HEK293T (cell line): ENCODE results near the gene RNF187.

ENCODE experiments used
- CTCF ChIA-PET: fragments of 350-600 bp; formaldehyde crosslinking; extraction: SDS; loops from one replicate; lab custom pipeline; 2021; ENCODE audit warnings: antibody characterized with exemption, inconsistent platforms; lab: Yijun Ruan, JAX
- POLR2A ChIA-PET: fragments of 350-600 bp; formaldehyde crosslinking; extraction: SDS; loops from one replicate; lab custom pipeline; 2020; ENCODE audit warnings: antibody characterized with exemption, inconsistent platforms; lab: Yijun Ruan, JAX
- DNase-seq: peaks from one replicate; pipeline ENCODE4 v3.0.0; 2012; ENCODE audit warnings: mixed read lengths; ENCODE audit errors: extremely low spot score
- ARNT ChIP-seq: fragments of 450-650 bp; IDR thresholded peaks from 2 replicates; pipeline ENCODE4 v1.6.1; 2017; ENCODE audit warnings: mild to moderate bottlenecking
- BHLHE40 ChIP-seq: fragments of 450-650 bp; IDR thresholded peaks from 2 replicates; pipeline ENCODE4 v1.6.1; 2016; ENCODE audit warnings: mild to moderate bottlenecking, moderate library complexity, borderline replicate concordance
- CTBP1 ChIP-seq: fragments of 450-650 bp; IDR thresholded peaks from 2 replicates; pipeline ENCODE4 v1.6.1; 2016; ENCODE audit warnings: borderline replicate concordance
- ELF4 ChIP-seq: fragments of 450-650 bp; IDR thresholded peaks from 2 replicates; pipeline ENCODE4 v1.6.1; 2017; ENCODE audit warnings: antibody characterized with exemption
- FOXA1 ChIP-seq: fragments of 450-650 bp; IDR thresholded peaks from 2 replicates; pipeline ENCODE4 v1.6.1; 2016; ENCODE audit warnings: mild to moderate bottlenecking
- FOXK2 ChIP-seq: fragments of 450-650 bp; IDR thresholded peaks from 2 replicates; pipeline ENCODE4 v1.6.1; 2016; ENCODE audit warnings: mild to moderate bottlenecking
- FOXM1 ChIP-seq: fragments of 450-650 bp; IDR thresholded peaks from 2 replicates; pipeline ENCODE4 v1.6.1; 2017; ENCODE audit warnings: mild to moderate bottlenecking, borderline replicate concordance
- HDGF ChIP-seq: fragments of 450-650 bp; IDR thresholded peaks from 2 replicates; pipeline ENCODE4 v1.6.1; 2017; ENCODE audit warnings: antibody characterized with exemption, borderline replicate concordance
- L3MBTL2 ChIP-seq: fragments of 450-650 bp; conservative IDR thresholded peaks from 2 replicates; pipeline ENCODE4 v1.6.1; 2016; ENCODE audit warnings: mild to moderate bottlenecking
- LEF1 ChIP-seq: fragments of 450-650 bp; IDR thresholded peaks from 2 replicates; pipeline ENCODE4 v1.6.1; 2017; ENCODE audit warnings: mild to moderate bottlenecking, borderline replicate concordance
- NFRKB ChIP-seq: fragments of 450-650 bp; IDR thresholded peaks from 2 replicates; pipeline ENCODE4 v1.6.1; 2016; ENCODE audit warnings: mild to moderate bottlenecking, moderate library complexity
- SP1 ChIP-seq: fragments of 450-650 bp; IDR thresholded peaks from 2 replicates; pipeline ENCODE4 v1.6.1; 2017
- SUZ12 ChIP-seq: fragments of 450-650 bp; IDR thresholded peaks from 2 replicates; pipeline ENCODE4 v1.6.1; 2016; ENCODE audit warnings: mild to moderate bottlenecking
- TARDBP ChIP-seq: fragments of 450-650 bp; IDR thresholded peaks from 2 replicates; pipeline ENCODE4 v1.6.1; 2016
- ZNF384 ChIP-seq: fragments of 450-650 bp; IDR thresholded peaks from 2 replicates; pipeline ENCODE4 v1.6.1; 2016
- TF ChIP-seq, protein P1 (sequence below): fragments of 450-650 bp; IDR thresholded peaks from 2 replicates; pipeline ENCODE4 v1.6.1; 2016

Gene RNF187

DNA sequence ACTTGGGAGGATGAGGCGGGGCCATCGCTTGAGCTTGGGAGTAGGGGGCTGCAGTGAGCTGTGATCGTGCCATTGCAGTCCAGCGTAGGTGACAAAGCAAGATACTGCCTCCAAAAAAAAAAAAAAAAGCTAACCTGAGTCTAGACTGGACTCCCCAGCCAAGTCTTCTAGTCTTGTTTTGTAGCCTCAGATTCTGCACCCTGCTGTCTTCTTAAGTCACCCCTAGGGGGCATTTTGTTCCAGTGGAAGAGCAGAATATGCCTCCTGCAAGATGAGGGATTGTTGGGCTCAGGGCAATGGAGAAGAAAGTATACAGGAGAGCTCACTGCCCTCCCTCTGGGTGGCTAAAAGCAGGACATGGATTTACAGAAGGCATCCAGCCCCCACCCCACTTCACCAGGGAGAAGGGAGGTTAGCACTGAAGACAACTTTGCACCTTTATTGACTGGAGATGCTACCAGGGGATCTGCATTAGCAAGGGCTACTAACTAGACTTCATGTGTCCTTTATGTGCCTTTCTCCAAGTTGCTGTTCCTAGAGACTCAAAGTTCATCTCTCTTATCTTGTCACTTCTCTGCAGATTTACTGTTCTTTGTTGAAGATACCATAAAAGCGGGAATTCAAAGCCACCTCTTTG is 15.3 kb upstream of the RNF187 start:
- ChIA-PET CTCF (interaction anchor here (0.6 to 1.5 kb wide), 6 partner anchors 8 to 18 kb away, joined by 3 to 6 read pairs (median 3); no protein-coding TSS in a partner anchor), POLR2A (interaction anchor here (1.0 kb wide), 1 partner anchor 15 kb away, joined by 4 read pairs; a partner anchor contains a TSS)
- TF ChIP-seq TARDBP: no peak
- no peak for TF ChIP-seq NFRKB
- no peak for TF ChIP-seq CTBP1
- no peak for TF ChIP-seq ARNT
- no peak for TF ChIP-seq FOXK2
- TF ChIP-seq FOXA1: no peak
- TF ChIP-seq, protein P1, sequence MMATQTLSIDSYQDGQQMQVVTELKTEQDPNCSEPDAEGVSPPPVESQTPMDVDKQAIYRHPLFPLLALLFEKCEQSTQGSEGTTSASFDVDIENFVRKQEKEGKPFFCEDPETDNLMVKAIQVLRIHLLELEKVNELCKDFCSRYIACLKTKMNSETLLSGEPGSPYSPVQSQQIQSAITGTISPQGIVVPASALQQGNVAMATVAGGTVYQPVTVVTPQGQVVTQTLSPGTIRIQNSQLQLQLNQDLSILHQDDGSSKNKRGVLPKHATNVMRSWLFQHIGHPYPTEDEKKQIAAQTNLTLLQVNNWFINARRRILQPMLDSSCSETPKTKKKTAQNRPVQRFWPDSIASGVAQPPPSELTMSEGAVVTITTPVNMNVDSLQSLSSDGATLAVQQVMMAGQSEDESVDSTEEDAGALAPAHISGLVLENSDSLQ: no peak
- TF ChIP-seq SUZ12: no peak
- no peak for TF ChIP-seq SP1
- no peak for TF ChIP-seq LEF1
- TF ChIP-seq HDGF: no peak
- TF ChIP-seq L3MBTL2: no peak
- no peak for TF ChIP-seq BHLHE40
- TF ChIP-seq FOXM1: no peak
- no peak for TF ChIP-seq ELF4
- no peak for TF ChIP-seq ZNF384
- DNase-seq: peak; percentile 67

DNA sequence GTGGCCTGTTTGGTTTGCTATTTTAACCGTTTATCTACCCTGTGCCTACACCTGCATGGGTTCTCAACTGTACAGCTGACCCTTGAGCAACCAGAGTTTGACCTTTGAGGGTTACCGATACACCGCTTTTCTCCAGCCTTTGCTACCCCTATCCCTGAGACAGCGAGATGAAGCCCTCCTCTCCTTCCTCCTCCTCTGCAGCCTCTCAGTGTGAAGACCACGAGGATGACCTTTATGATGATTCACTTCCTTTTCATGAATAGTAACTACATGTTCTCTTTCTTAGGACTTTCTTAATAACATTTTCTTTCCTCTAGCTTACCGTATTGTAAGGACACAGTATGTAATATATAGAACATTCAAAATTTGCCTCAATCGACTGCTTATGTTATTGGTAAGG is 14.5 kb upstream of the RNF187 start:
- CTCF ChIA-PET: interaction anchor here (0.8 to 1.5 kb wide), 3 partner anchors 9 to 13 kb away, joined by 3 to 6 read pairs (median 3); no protein-coding TSS in a partner anchor
- DNase-seq: no peak
- TF ChIP-seq FOXA1 (no peak), FOXM1 (no peak), ELF4 (no peak), L3MBTL2 (no peak), CTBP1 (no peak), ZNF384 (no peak), NFRKB (no peak), HDGF (no peak), SP1 (no peak), SUZ12 (no peak)
- POLR2A ChIA-PET: interaction anchor here (2.2 kb wide), 1 partner anchor 14 kb away, joined by 10 read pairs; the partner anchor contains the start of gene RNF187

DNA sequence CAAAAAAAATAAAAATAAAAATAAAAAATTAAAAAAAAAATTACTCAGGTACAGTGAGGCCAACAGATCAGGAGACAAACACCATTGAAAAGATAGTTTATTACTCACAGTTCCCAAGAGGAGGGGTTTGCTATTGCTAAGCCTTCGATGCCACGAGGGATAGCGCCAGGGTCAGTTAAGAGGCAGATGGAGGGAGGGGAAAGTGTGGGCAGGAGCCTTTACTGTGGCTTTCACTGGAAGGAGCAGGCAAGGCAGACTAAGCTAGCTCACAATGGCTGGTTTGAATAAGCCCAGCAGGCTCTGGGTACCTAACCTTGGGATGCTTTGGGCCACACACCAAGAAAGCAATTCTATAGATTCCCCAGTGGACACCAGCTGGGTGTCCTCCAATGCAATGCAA is 12.7 kb upstream of the RNF187 start:
- no peak for TF ChIP-seq FOXM1
- TF ChIP-seq CTBP1: no peak
- TF ChIP-seq ELF4: no peak
- TF ChIP-seq NFRKB: no peak
- TF ChIP-seq BHLHE40: no peak
- TF ChIP-seq ZNF384: no peak
- TF ChIP-seq, protein P1: no peak
- TF ChIP-seq TARDBP: no peak
- TF ChIP-seq ARNT: no peak
- no peak for TF ChIP-seq FOXA1
- TF ChIP-seq HDGF: no peak
- ChIA-PET POLR2A (interaction anchor here (1.4 to 2.2 kb wide), 2 partner anchors 12 to 17 kb away, joined by 7 to 10 read pairs; partner anchors contain the start of gene RNF187), CTCF (interaction anchor here (0.6 to 1.3 kb wide), 2 partner anchors 12 to 1889 kb away, joined by 3 to 4 read pairs; no protein-coding TSS in a partner anchor)
- no peak for DNase-seq

DNA sequence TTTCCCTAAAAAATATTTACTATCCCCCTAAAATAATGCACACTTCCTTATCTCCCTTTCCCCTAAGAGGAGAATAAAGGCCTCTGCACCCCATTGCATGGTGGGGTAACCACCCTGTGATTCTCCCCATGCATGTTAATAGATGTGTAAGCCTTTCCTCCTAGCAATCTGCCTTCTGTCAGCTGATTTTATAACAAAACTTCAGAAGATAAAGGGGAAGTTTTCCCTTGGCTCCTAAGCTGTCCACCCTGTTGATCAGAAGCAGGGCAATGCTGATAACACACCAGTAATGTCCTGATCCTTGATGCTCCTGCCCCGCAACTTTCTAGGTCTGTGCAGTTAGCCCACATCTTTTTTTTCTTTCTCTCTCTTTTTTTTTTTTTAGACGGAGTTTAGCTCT is 11.4 kb upstream of the RNF187 start:
- POLR2A ChIA-PET: interaction anchor here (1.0 to 1.4 kb wide), 2 partner anchors 11 to 18 kb away, joined by 3 to 7 read pairs; partner anchors contain the start of gene RNF187

DNA sequence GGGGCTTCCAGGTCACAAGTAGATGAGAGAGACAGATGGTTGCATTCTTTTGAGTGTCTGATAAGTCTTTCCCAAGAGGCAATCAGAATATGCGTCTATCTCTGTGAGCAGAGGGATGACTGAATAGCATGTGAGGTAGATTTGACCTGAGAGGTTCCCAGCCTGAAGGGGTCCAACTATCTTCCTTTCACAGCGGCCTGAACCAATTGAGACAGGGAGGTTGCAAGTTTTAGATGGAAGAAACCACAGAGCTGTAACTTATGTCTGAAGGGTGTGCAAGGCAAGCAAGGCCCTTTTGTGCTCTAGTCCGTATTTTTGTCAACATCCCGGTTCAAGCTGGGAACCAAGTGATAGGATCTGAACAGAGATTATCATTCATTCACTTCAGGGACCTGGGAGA is 9.9 kb upstream of the RNF187 start:
- no peak for DNase-seq
- CTCF ChIA-PET: interaction anchor here (0.6 kb wide), 1 partner anchor 278 kb away, joined by 4 read pairs; no protein-coding TSS in a partner anchor
- POLR2A ChIA-PET: interaction anchor here (1.3 to 1.7 kb wide), 2 partner anchors 9 to 20 kb away, joined by 4 read pairs; no protein-coding TSS in a partner anchor
- TF ChIP-seq CTBP1 (no peak), BHLHE40 (no peak)

More for the DNA sequence above, 11.4 kb upstream of the RNF187 start:
- CTCF ChIA-PET: interaction anchor here (1.1 kb wide), 1 partner anchor 10 kb away, joined by 3 read pairs; no protein-coding TSS in a partner anchor
- DNase-seq: no peak
- TF ChIP-seq LEF1: no peak
- TF ChIP-seq ELF4: no peak
- no peak for TF ChIP-seq FOXK2
- TF ChIP-seq SP1: no peak
- TF ChIP-seq FOXA1: no peak
- no peak for TF ChIP-seq SUZ12
- no peak for TF ChIP-seq L3MBTL2
- TF ChIP-seq CTBP1: no peak
- TF ChIP-seq, protein P1: no peak
- TF ChIP-seq NFRKB: no peak
- no peak for TF ChIP-seq ARNT
- TF ChIP-seq FOXM1: no peak
- no peak for TF ChIP-seq HDGF
- TF ChIP-seq ZNF384: no peak
- no peak for TF ChIP-seq TARDBP
- no peak for TF ChIP-seq BHLHE40
